ENCODE data around the gene CREB3L2. TPM values are rescaled to one million over a fixed set of nuclear protein-coding genes. Genes with fewer than 3 reads are reported as not detected.

Gene CREB3L2
- total and polyA plus RNA-seq, 2 of the 13 experiments (the other 11 are each of a cell fraction or from before 2014, with no cell fraction given), result 22.1 to 41.1 TPM

DNA sequence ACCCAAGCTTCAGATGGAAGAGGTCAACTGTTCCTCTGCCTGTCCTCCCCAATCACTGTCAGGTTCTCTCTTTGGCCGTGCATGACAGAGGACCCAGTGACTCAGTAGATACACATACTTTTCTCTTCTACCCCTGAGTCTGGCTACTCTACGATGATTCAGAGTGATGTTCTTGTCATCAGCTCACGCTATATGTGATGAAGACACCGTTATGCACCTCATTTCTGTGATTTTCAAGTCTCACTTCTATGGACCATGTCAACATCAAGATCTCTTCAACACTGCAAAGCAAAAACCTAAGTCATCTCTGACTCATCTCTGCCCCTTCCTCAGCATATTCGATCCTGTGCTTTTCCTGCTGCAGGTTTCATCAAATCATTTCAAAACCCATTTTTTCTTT, 78.5 kb downstream of the CREB3L2 start:
- Histone ChIP-seq H3K4me3 (replicated peaks in 1 of 3; ENCODE audit: insufficient read depth in 1 of 3, low read depth in 2 of 3, low read length in 3 of 3) (no peak overlapping the region), H3K27ac (ENCODE audit: extremely low read length, insufficient read depth, low read length) (no peak overlapping the region), H3K27me3 (ENCODE audit: control insufficient read depth in 1 of 2, insufficient read depth in 2 of 2, low read length in 2 of 2) (no peaks in the 10 kb centered on the region), H3K9me3 (ENCODE audit: low read length) (no peaks in the 10 kb centered on the region), H3K4me1 (ENCODE audit: insufficient read depth, low read length) (no peaks in the 10 kb centered on the region), H3K36me3 (replicated peaks in 1 of 2; ENCODE audit: control insufficient read depth in 1 of 2, insufficient read depth in 2 of 2, low read length in 2 of 2) (peaks cover 19 to 83% of the 10 kb centered on the region in 2 experiments), H3K9ac (ENCODE audit: insufficient read depth, low read depth, low read length) (no peak overlapping the region), H3K79me2 (ENCODE audit: insufficient read depth, low read length) (peaks cover 78% of the 10 kb centered on the region), H3K4me2 (ENCODE audit: low read depth, low read length) (no peak overlapping the region), H2AFZ (ENCODE audit: low read length) (no peak overlapping the region), H4K20me1 (ENCODE audit: insufficient read depth, low read length) (peaks cover 3% of the 10 kb centered on the region; the same call in 1 of the 2 replicates)
- no peak for FAIRE-seq
- 96% methylated on average over 5 of the region's 5 CpGs for WGBS (ENCODE audit: low lambda C conversion rate)
- ATAC-seq, result no peak; the same call in 2 of the 3 replicates
- ChIA-PET CTCF (ENCODE audit: low intra/inter-chr PET ratio, low total read pairs) (no interaction called here), POLR2A (no interaction called here)
- no TSS peak for BruUV-seq (replicated peaks)
- no peak for DNase-seq (ENCODE audit: low spot score)
- in situ Hi-C loops (cut with HindIII; ENCODE audit: extremely low pct_ligation_motif_present, low pct_unique_long_range_greater_than_20kb), result no loop called here
- intact Hi-C loops (cut with micrococcal nuclease; ENCODE audit: unreplicated experiment), result no loop called here
- TF ChIP-seq SAP130 (CRISPR knock-in tag; IDR thresholded peaks at IDR 0.05; ENCODE audit: low read depth) (no peak), ZNF331 (CRISPR knock-in tag; IDR thresholded peaks at IDR 0.05) (no peak), RBM22 (optimal IDR thresholded peaks at IDR 0.05; ENCODE audit: low read length) (peak; percentile 68), ZNF766 (CRISPR knock-in tag; IDR thresholded peaks at IDR 0.05; ENCODE audit: borderline replicate concordance) (no peak)
- TF ChIP-seq, protein P1, sequence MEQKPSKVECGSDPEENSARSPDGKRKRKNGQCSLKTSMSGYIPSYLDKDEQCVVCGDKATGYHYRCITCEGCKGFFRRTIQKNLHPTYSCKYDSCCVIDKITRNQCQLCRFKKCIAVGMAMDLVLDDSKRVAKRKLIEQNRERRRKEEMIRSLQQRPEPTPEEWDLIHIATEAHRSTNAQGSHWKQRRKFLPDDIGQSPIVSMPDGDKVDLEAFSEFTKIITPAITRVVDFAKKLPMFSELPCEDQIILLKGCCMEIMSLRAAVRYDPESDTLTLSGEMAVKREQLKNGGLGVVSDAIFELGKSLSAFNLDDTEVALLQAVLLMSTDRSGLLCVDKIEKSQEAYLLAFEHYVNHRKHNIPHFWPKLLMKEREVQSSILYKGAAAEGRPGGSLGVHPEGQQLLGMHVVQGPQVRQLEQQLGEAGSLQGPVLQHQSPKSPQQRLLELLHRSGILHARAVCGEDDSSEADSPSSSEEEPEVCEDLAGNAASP (CRISPR knock-in tag; IDR thresholded peaks at IDR 0.05; ENCODE audit: borderline replicate concordance), result no peak

DNA sequence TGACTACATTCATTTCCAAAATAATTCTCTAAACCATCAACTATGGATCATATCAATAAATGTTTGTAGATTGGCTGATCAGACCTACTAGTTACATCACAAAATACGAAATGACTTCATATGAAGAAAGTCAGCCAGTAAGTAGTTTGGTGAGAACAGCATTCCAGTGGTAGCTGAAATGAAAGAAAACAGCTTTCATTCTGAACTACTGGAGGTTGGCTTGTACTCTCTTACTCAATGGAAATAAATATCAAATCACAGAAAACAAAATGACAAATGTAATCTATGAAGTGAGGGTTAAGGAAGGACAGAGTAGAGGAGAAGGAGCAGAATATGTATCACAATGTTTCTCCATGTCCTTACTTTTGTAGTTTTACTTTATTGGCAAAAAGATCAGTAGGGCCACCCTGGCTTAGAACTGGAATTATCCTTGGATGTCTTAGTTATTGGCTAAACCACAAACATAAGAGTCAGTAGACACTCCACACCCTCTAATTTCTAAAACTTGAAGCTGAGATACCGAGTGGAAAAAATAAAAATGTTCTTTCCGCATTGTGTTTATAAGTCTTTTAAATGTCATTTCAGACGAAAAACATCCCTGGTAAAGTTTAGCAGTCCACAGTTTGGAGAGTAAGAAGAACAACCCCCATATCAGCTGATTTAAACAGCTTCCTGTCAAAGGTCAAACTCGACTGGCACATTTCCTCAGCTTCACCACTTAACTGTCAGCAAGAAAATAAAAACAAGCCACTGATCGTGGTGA, 81.1 kb downstream of the CREB3L2 start:
- WGBS (ENCODE audit: low lambda C conversion rate), result 93% methylated on average over 6 of the region's 6 CpGs
- Histone ChIP-seq H3K27ac (ENCODE audit: extremely low read length, insufficient read depth, low read length) (no peak overlapping the region), H3K79me2 (ENCODE audit: insufficient read depth, low read length) (peaks cover 73% of the 10 kb centered on the region), H3K9me3 (ENCODE audit: low read length) (no peaks in the 10 kb centered on the region), H3K9ac (ENCODE audit: insufficient read depth, low read depth, low read length) (no peak overlapping the region), H3K4me3 (replicated peaks in 1 of 3; ENCODE audit: insufficient read depth in 1 of 3, low read depth in 2 of 3, low read length in 3 of 3) (no peak overlapping the region), H3K4me1 (ENCODE audit: insufficient read depth, low read length) (no peaks in the 10 kb centered on the region), H2AFZ (ENCODE audit: low read length) (no peak overlapping the region), H3K36me3 (replicated peaks in 1 of 2; ENCODE audit: control insufficient read depth in 1 of 2, insufficient read depth in 2 of 2, low read length in 2 of 2) (peaks cover 11 to 74% of the 10 kb centered on the region in 2 experiments), H3K27me3 (ENCODE audit: control insufficient read depth in 1 of 2, insufficient read depth in 2 of 2, low read length in 2 of 2) (no peaks in the 10 kb centered on the region), H4K20me1 (ENCODE audit: insufficient read depth, low read length) (no peaks in the 10 kb centered on the region; the same call in 1 of the 2 replicates), H3K4me2 (ENCODE audit: low read depth, low read length) (no peak overlapping the region)
- DNase-seq (ENCODE audit: low spot score) (no peak), FAIRE-seq (no peak), ATAC-seq (no peak)
- POLR2A ChIA-PET, result no interaction called here
- BruUV-seq (replicated peaks), result no TSS peak
- TF ChIP-seq, protein P2, sequence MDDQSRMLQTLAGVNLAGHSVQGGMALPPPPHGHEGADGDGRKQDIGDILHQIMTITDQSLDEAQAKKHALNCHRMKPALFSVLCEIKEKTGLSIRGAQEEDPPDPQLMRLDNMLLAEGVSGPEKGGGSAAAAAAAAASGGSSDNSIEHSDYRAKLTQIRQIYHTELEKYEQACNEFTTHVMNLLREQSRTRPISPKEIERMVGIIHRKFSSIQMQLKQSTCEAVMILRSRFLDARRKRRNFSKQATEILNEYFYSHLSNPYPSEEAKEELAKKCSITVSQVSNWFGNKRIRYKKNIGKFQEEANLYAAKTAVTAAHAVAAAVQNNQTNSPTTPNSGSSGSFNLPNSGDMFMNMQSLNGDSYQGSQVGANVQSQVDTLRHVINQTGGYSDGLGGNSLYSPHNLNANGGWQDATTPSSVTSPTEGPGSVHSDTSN (CRISPR knock-in tag; IDR thresholded peaks at IDR 0.05; ENCODE audit: borderline replicate concordance), result no peak
- 0 out of 2 replicates have a peak, but pooled peaks have one; percentile 11 for TF ChIP-seq ZNF7 (CRISPR knock-in tag; IDR thresholded peaks at IDR 0.05)
- CTCF ChIA-PET (ENCODE audit: low intra/inter-chr PET ratio, low total read pairs), result no interaction called here
- in situ Hi-C loops (cut with HindIII; ENCODE audit: extremely low pct_ligation_motif_present, low pct_unique_long_range_greater_than_20kb) (no loop called here), intact Hi-C loops (cut with micrococcal nuclease; ENCODE audit: unreplicated experiment) (no loop called here)
